ENCODE results near the gene LRP8. TPM values are rescaled to one million over a fixed set of nuclear protein-coding genes. Genes with fewer than 3 reads are reported as not detected.

The LRP8 gene
- polyA plus RNA-seq (2012; ENCODE audit: insufficient read depth, insufficient read length) = 57.0 TPM

- DNase-seq (ENCODE audit: low read depth, low spot score) = peak; percentile 55
- peak within 1 kb of the TSS; percentile 88 for H3K4me3 ChIP-seq (ENCODE audit: low read length)
Measured at GRCh38 chr1:53328009-53328461, at the start of gene LRP8. LRP8 (minus strand) TSS chr1:53328070; CDS start chr1:53327912, 158 bp downstream.

- DNase-seq (ENCODE audit: low read depth, low spot score) = no peak
- H3K4me3 ChIP-seq (ENCODE audit: low read length) = no peak overlapping the region
Measured at GRCh38 chr1:53377438-53377841, 49.6 kb upstream of the LRP8 start.

GRCh38 chr1:53376742-53377437, 49.0 kb upstream of the LRP8 start:
- no peak for DNase-seq (ENCODE audit: low read depth, low spot score)
- no peak overlapping the region for H3K4me3 ChIP-seq (ENCODE audit: low read length)

GRCh38 chr1:53376041-53376461, 48.2 kb upstream of the LRP8 start:
- no peak overlapping the region for H3K4me3 ChIP-seq (ENCODE audit: low read length)
- no peak for DNase-seq (ENCODE audit: low read depth, low spot score)

GRCh38 chr1:53375440-53375839, 47.6 kb upstream of the LRP8 start:
- H3K4me3 ChIP-seq (ENCODE audit: low read length) = no peak overlapping the region
- DNase-seq (ENCODE audit: low read depth, low spot score) = no peak

GRCh38 chr1:53373246-53373645, 45.4 kb upstream of the LRP8 start:
- no peak for DNase-seq (ENCODE audit: low read depth, low spot score)

GRCh38 chr1:53372501-53372951, 44.7 kb upstream of the LRP8 start:
- no peak overlapping the region for H3K4me3 ChIP-seq (ENCODE audit: low read length)

More at GRCh38 chr1:53373246-53373645, 45.4 kb upstream of the LRP8 start:
- H3K4me3 ChIP-seq (ENCODE audit: low read length) = no peak overlapping the region

GRCh38 chr1:53371851-53372250, 44.0 kb upstream of the LRP8 start:
- H3K4me3 ChIP-seq (ENCODE audit: low read length) = no peak overlapping the region
- no peak for DNase-seq (ENCODE audit: low read depth, low spot score)

More at GRCh38 chr1:53372501-53372951, 44.7 kb upstream of the LRP8 start:
- DNase-seq (ENCODE audit: low read depth, low spot score) = no peak

GRCh38 chr1:53371121-53371666, 43.3 kb upstream of the LRP8 start:
- H3K4me3 ChIP-seq (ENCODE audit: low read length) = no peak overlapping the region
- DNase-seq (ENCODE audit: low read depth, low spot score) = no peak

- no peak for DNase-seq (ENCODE audit: low read depth, low spot score)
- H3K4me3 ChIP-seq (ENCODE audit: low read length) = no peak overlapping the region
Measured at GRCh38 chr1:53370369-53370961, 42.6 kb upstream of the LRP8 start.

GRCh38 chr1:53369761-53370160, 41.9 kb upstream of the LRP8 start:
- DNase-seq (ENCODE audit: low read depth, low spot score) = no peak

GRCh38 chr1:53369034-53369750, 41.3 kb upstream of the LRP8 start:
- no peak for DNase-seq (ENCODE audit: low read depth, low spot score)
- H3K4me3 ChIP-seq (ENCODE audit: low read length) = no peak overlapping the region

More at GRCh38 chr1:53369761-53370160, 41.9 kb upstream of the LRP8 start:
- H3K4me3 ChIP-seq (ENCODE audit: low read length) = no peak overlapping the region

- H3K4me3 ChIP-seq (ENCODE audit: low read length) = no peak overlapping the region; the same call in 1 of the 2 replicates
- no peak for DNase-seq (ENCODE audit: low read depth, low spot score)
Measured at GRCh38 chr1:53368314-53369033, 40.6 kb upstream of the LRP8 start.

GRCh38 chr1:53367503-53368313, 39.8 kb upstream of the LRP8 start:
- H3K4me3 ChIP-seq (ENCODE audit: low read length) = peak overlapping the region; percentile 34
- peak; percentile 95 for DNase-seq (ENCODE audit: low read depth, low spot score)

- DNase-seq (ENCODE audit: low read depth, low spot score) = no peak
- no peak overlapping the region; the same call in 1 of the 2 replicates for H3K4me3 ChIP-seq (ENCODE audit: low read length)
Measured at GRCh38 chr1:53366901-53367502, 39.1 kb upstream of the LRP8 start.

GRCh38 chr1:53365437-53366063, 37.7 kb upstream of the LRP8 start:
- no peak overlapping the region for H3K4me3 ChIP-seq (ENCODE audit: low read length)
- no peak for DNase-seq (ENCODE audit: low read depth, low spot score)
